Muscle layer of duodenum (tissue), 2 donors: ENCODE measurements around the gene SWSAP1.

Experiments
- H3K27ac ChIP-seq: one replicate; pipeline ENCODE4 v1.7.0; 2013; ENCODE audit warnings: mild to moderate bottlenecking, low read length
- H3K27me3 ChIP-seq: one replicate; pipeline ENCODE4 v1.7.0; 2013; ENCODE audit warnings: low read depth, mild to moderate bottlenecking, control low read depth, low read length
- H3K36me3 ChIP-seq, 2 donors: one replicate each; pipeline ENCODE4 v1.7.0; 2013; ENCODE audit warnings: low read length in 2 of 2, control low read depth in 1 of 2, mild to moderate bottlenecking in 1 of 2; ENCODE audit not compliant: insufficient read depth in 2 of 2, control insufficient read depth in 1 of 2
- H3K4me1 ChIP-seq, 2 donors: one replicate each; pipeline ENCODE4 v1.7.0; 2013; ENCODE audit warnings: low read length in 2 of 2, mild to moderate bottlenecking in 2 of 2, control low read depth in 1 of 2, moderate library complexity in 1 of 2; ENCODE audit not compliant: insufficient read depth in 2 of 2, control insufficient read depth in 1 of 2
- H3K4me3 ChIP-seq, 2 donors: one replicate each; pipeline ENCODE4 v1.7.0; 2013; ENCODE audit warnings: low read length in 2 of 2, low read depth in 1 of 2, mild to moderate bottlenecking in 1 of 2
- H3K9me3 ChIP-seq, 2 donors: one replicate each; pipeline ENCODE4 v1.7.0; 2013; ENCODE audit warnings: low read length in 2 of 2, control low read depth in 1 of 2, mild to moderate bottlenecking in 1 of 2; ENCODE audit not compliant: control insufficient read depth in 1 of 2
- donor health status: healthy.

Gene SWSAP1

DNA sequence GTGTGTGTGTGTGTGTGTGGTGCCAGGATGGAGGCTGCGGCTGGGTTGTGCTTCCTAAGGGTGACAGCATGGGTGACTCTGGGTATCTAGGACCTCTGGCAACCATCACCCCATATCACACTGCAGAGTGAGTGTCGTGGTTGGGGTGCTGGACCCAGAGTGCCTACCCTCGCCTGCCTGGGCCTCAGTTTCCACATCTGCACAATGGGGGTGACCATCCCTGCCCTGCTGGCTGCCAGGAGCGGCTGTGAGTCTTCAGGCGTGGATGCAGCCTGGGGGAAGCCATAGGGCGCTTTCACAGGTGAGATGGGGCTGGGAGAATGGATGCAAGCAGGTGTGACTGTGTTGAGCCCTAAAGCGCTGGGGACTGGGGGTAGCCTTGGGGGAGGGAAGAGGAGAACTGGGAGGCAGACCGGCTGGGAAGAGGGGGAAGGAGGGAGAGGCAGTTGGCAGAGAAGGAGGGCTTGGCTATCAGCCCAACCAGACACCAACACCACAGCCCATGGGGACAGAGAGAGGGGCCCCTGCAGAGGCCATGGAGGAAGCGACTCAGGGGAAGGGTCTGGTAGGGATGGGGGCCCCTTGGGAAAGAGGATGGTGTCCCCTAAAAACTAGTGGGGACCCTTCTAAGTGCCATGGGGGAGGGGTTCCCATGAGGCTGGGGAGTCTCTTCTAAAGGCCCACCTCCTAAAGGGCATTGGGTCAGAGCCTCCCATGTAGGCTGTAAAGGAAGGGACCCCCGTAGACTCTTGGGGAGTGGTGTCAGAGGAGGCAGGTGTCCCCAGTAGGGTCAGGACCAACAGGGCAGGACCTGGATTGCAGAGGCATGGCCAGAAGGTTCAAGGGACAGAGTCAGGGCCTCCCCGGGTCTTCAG, 17.6 kb upstream of the SWSAP1 start:
- Histone ChIP-seq H3K9me3 (no peaks in the 10 kb centered on the region), H3K27me3 (no peaks in the 10 kb centered on the region), H3K4me3 (peak overlapping the region in 1 of 2 donors; percentile 73), H3K36me3 (peaks cover 8 to 26% of the 10 kb centered on the region in 2 donors), H3K27ac (no peak overlapping the region), H3K4me1 (peaks cover 0 to 15% of the 10 kb centered on the region in 2 donors)

DNA sequence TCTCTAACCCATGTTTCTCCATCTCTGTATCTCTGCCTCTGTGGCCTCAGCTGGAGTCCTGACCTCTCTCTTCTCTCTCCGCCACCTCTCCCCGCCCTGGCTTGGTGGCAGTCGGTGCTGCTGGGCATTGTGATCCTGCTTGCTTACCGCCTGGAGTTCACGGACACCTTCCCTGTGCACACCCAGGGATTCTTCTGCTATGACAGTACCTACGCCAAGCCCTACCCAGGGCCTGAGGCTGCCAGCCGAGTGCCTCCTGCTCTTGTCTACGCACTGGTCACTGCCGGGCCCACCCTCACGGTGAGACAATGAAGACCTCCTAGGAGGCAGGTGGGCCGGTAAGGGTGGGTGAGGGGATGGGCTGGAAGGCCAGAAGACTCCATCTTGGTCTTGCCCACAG, 15.0 kb upstream of the SWSAP1 start:
- no peak overlapping the region for H3K4me3 ChIP-seq
- H3K36me3 ChIP-seq: peaks cover 14 to 50% of the 10 kb centered on the region in 2 donors
- H3K27ac ChIP-seq: no peak overlapping the region
- peaks cover 0 to 15% of the 10 kb centered on the region in 2 donors for H3K4me1 ChIP-seq
- no peaks in the 10 kb centered on the region for H3K9me3 ChIP-seq
- no peaks in the 10 kb centered on the region for H3K27me3 ChIP-seq

DNA sequence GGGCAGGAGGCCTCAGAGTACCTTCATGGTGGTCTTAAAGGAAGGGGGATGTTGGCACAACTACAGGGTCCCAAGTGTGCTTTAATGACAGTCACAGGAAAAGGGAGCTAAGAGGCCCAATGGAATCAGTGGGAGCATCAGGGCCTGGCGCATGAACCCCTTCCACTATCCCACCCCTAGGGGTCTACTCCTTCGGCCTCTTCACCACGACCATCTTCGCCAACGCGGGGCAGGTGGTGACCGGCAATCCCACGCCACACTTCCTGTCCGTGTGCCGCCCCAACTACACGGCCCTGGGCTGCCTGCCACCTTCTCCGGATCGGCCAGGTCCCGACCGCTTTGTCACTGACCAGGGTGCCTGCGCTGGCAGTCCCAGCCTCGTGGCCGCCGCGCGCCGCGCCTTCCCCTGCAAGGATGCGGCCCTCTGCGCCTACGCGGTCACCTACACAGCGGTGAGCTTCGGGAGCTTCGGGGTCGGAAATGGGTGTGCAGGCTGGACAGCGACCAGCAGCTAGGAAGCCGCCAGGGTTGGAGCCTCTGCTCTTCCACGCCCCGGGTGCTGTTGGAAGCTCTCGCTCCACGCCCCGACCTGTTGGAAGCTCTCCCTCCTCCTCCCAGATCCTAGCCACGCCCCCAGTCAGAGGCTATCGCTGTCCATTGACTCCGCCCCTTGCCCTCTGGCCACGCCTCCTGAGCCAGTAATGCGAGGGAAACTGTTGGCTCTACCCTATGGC, 13.3 kb upstream of the SWSAP1 start:
- no peaks in the 10 kb centered on the region for H3K9me3 ChIP-seq
- H3K4me1 ChIP-seq: peaks cover 0 to 11% of the 10 kb centered on the region in 2 donors
- no peaks in the 10 kb centered on the region for H3K27me3 ChIP-seq
- peaks cover 14 to 65% of the 10 kb centered on the region in 2 donors for H3K36me3 ChIP-seq
- H3K27ac ChIP-seq: no peak overlapping the region
- no peak overlapping the region for H3K4me3 ChIP-seq

DNA sequence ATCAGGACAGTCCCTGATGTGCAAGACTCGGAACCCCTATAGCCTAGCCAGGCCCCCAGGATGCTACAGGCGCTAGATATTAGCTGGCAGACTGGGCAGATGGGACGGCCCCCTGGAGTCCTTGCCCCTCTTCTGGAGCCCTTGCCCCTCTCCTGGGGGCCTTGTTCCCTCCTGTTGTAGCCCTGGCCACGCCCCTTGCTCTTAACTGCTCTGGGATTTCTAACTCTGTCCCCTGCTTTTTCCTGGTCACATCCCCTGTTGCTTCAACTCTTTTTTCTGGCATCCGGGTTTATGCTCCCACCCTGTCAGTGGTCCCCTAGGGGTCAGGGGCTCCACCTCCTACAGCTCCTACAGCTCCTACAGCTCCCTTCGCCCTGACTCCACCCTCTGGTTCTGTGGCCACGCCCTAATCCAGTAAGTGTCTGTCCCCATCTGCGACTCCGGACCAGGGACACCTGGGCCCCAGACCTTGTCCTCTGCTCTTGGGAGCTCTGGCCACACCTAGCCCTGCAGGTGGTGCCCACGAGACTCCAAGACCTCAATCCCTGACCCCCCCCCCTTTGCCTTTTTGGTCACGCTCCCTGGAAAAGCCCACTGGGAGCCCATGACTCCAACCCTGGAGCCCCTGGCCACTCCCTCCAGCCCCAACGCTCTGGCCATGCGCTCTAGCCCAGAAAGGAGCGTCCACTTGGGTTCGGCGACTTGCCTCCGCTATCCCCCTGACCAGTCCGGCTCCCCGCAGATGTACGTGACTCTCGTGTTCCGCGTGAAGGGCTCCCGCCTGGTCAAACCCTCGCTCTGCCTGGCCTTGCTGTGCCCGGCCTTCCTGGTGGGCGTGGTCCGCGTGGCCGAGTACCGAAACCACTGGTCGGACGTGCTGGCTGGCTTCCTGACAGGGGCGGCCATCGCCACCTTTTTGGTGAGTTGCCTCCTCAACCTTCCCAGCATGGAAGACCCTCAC, 12.4 kb upstream of the SWSAP1 start:
- no peaks in the 10 kb centered on the region for H3K9me3 ChIP-seq
- peaks cover 14 to 65% of the 10 kb centered on the region in 2 donors for H3K36me3 ChIP-seq
- H3K27ac ChIP-seq: no peak overlapping the region
- H3K4me3 ChIP-seq: no peak overlapping the region
- H3K4me1 ChIP-seq: peaks cover 0 to 3% of the 10 kb centered on the region in 2 donors
- H3K27me3 ChIP-seq: no peaks in the 10 kb centered on the region

DNA sequence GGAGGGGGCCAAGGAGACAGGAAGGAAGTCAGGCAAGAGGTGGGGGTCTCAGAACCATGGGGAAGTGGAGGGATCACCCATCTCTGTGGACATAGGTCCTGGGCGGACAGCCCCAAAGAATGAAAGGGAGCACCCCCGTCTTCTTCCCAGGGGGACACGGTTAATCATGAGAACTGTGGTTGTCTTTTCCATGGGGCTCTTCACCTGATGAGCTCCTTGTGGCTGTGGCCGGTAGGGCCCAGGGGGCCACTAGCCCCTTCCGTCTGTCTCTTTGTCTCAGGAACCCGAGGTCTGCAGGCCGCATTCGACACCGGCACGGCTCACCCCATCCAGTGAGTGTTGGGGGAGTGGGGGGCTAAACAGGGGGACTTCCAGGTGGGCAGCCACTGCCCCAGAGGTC, 10.6 kb upstream of the SWSAP1 start:
- H3K36me3 ChIP-seq: peaks cover 14 to 58% of the 10 kb centered on the region in 2 donors
- no peaks in the 10 kb centered on the region for H3K27me3 ChIP-seq
- H3K4me3 ChIP-seq: no peak overlapping the region
- no peaks in the 10 kb centered on the region for H3K4me1 ChIP-seq
- H3K27ac ChIP-seq: no peak overlapping the region
- H3K9me3 ChIP-seq: no peaks in the 10 kb centered on the region

DNA sequence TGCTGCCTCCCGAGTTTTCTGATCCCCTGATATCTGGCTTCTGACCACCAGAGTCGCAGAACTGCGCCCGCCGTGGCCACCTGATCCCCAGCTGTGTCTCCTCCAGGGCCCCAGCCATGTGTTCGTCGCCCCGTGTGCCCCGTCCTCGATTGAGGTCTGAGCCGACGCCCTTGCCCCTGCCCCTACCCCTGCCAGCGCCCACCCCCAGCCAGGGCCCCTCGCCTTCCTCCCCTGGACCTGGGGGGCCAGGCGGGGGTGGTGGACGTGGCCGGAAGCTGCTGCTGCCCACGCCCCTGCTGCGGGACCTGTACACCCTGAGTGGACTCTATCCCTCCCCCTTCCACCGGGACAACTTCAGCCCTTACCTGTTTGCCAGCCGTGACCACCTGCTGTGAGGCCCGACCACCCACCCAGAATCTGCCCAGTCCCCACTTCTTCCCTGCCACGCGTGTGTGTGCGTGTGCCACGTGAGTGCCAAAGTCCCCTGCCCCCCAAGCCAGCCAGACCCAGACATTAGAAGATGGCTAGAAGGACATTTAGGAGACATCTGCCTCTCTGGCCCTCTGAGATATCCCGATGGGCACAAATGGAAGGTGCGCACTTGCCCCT, 10.1 kb upstream of the SWSAP1 start:
- Histone ChIP-seq H3K4me1 (no peaks in the 10 kb centered on the region), H3K27ac (no peak overlapping the region), H3K36me3 (peaks cover 9 to 53% of the 10 kb centered on the region in 2 donors), H3K9me3 (no peaks in the 10 kb centered on the region), H3K4me3 (no peak overlapping the region), H3K27me3 (no peaks in the 10 kb centered on the region)

DNA sequence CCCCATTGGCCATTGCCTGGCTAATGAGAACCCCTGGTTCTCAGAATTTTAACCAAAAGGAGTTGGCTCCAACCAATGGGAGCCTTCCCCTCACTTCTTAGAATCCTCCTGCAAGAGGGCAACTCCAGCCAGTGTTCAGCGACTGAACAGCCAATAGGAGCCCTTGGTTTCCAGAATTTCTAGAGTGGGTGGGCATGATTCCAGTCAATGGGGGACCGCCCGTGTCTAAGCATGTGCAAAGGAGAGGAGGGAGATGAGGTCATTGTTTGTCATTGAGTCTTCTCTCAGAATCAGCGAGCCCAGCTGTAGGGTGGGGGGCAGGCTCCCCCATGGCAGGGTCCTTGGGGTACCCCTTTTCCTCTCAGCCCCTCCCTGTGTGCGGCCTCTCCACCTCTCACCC, 9.5 kb upstream of the SWSAP1 start:
- no peaks in the 10 kb centered on the region for H3K4me1 ChIP-seq
- H3K9me3 ChIP-seq: no peaks in the 10 kb centered on the region
- no peak overlapping the region for H3K27ac ChIP-seq
- no peak overlapping the region for H3K4me3 ChIP-seq
- no peaks in the 10 kb centered on the region for H3K27me3 ChIP-seq
- peaks cover 6 to 48% of the 10 kb centered on the region in 2 donors for H3K36me3 ChIP-seq

DNA sequence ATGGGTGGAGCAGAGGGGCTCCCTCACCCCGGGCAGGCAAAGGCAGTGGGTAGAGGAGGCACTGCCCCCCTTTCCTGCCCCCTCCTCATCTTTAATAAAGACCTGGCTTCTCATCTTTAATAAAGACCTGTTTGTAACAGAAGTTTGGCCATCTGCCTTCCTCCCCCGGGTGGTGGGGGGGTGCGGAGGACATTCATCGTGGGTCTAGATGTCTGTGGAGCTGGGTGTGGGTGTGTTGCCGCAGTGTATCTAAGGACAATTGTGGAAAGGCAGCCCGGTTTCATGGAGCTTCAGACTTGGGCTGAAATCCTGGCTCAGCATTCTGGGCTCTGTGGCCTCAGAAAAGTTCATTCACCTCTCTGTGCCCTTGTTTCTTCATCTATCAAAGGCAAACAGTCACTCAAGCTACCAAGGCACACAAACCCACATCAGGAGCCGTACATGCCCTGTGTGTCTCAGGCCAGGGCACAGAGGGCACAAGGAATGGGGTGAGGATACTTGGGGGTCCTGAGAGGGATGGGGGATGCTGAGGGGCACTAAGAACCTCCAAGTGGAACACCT, 8.8 kb upstream of the SWSAP1 start:
- no peaks in the 10 kb centered on the region for H3K27me3 ChIP-seq
- H3K4me3 ChIP-seq: no peak overlapping the region
- H3K9me3 ChIP-seq: no peaks in the 10 kb centered on the region
- H3K27ac ChIP-seq: no peak overlapping the region
- peaks cover 6 to 48% of the 10 kb centered on the region in 2 donors for H3K36me3 ChIP-seq
- no peaks in the 10 kb centered on the region for H3K4me1 ChIP-seq

DNA sequence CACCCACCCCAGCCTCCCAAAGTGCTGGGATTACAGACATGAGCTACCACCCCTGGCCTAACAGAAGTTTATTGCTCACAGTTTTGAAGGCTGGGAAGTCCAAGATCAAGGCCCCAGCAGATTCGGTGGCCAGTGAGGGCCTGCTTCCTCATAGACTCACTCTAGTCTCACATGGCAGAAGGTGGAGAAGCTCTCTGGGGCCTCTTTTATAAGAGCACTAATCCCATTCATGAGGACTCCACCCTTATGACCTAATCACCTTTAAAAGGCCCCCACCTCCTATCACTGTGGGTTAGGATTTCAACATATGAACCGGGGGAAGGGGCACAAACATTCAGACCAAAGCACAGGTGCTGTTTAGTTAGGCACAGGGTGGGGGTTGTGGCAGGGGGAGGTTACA, 6.9 kb upstream of the SWSAP1 start:
- no peak overlapping the region for H3K4me3 ChIP-seq
- H3K27me3 ChIP-seq: no peaks in the 10 kb centered on the region
- no peaks in the 10 kb centered on the region for H3K9me3 ChIP-seq
- no peaks in the 10 kb centered on the region for H3K4me1 ChIP-seq
- H3K36me3 ChIP-seq: peaks cover 6 to 33% of the 10 kb centered on the region in 2 donors
- H3K27ac ChIP-seq: no peak overlapping the region

DNA sequence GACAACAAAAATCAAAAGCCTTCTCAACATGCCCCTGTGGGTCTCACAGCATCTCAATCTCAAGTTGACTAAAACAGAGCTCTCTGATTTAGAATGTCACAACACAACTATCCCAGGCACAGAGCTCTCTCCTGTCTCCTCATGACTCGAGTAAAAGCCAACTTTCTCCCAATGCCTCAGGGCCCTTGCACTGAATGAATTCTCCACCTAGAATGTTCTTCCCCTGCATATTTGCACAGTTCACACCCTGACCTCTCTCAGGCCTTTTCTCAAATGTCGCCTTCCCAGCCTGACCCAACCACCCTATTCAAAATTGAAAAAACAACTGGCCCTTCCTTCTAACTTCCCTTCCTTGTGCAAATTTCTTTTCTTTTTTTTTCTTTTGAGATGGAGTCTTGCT, 3.7 kb upstream of the SWSAP1 start:
- Histone ChIP-seq H3K27me3 (no peaks in the 10 kb centered on the region), H3K4me1 (peaks cover 10 to 16% of the 10 kb centered on the region in 2 donors), H3K36me3 (peaks cover 0 to 4% of the 10 kb centered on the region in 2 donors), H3K4me3 (no peak overlapping the region), H3K9me3 (no peaks in the 10 kb centered on the region), H3K27ac (no peak overlapping the region)
